Psoas muscle (tissue), 8 donors: ENCODE measurements around the gene CLCNKB. TPM values are rescaled to one million over a fixed set of nuclear protein-coding genes. Genes with fewer than 3 reads are reported as not detected.
"Not testable (repeated sequence)": the region's sequence is repeated elsewhere in the genome, so short reads cannot be mapped to it uniquely, and the experiment has no call there.

Source experiments
- ATAC-seq, 4 donors: fragments of 200-7000 bp; cut with Tn5 transposase; one replicate each; pipeline ENCODE4 v1.9.1; 2020; ENCODE audit warnings: moderate library complexity in 3 of 4, mild to moderate bottlenecking in 2 of 4
- DNase-seq, 2 donors: peaks; one replicate each; pipeline ENCODE4 v3.0.0-alpha.2; 2020
- H3K27ac ChIP-seq: fragments of 200-600 bp; one replicate; pipeline ENCODE4 v1.8.0; 2022
- H3K27me3 ChIP-seq, 3 donors: fragments of 200-600 bp in 1 of 3; one replicate each; pipeline versions ENCODE4 v1.6.1 to v1.8.0; 2013 to 2022; ENCODE audit warnings: low read length in 2 of 3, mild to moderate bottlenecking in 2 of 3, moderate library complexity in 1 of 3; ENCODE audit not compliant: insufficient read depth in 3 of 3
- H3K36me3 ChIP-seq, 2 donors: fragments of 200-600 bp in 1 of 2; one replicate each; pipeline versions ENCODE4 v1.6.1 to v1.8.0; 2013 to 2022; ENCODE audit warnings: low read depth in 1 of 2, mild to moderate bottlenecking in 1 of 2, moderate library complexity in 1 of 2; ENCODE audit not compliant: insufficient read depth in 1 of 2
- H3K4me1 ChIP-seq: fragments of 200-600 bp; one replicate; pipeline ENCODE4 v1.8.0; 2022
- H3K4me3 ChIP-seq: fragments of 200-600 bp; one replicate; pipeline ENCODE4 v1.8.0; 2022; ENCODE audit warnings: mild to moderate bottlenecking
- H3K9me3 ChIP-seq: fragments of 200-600 bp; one replicate; pipeline ENCODE4 v1.8.0; 2022
- CTCF ChIP-seq: fragments of 200-600 bp; IDR thresholded peaks from one replicate; pipeline ENCODE4 v1.8.0; 2022; ENCODE audit warnings: antibody characterized with exemption
- WGBS, 3 donors: extraction: QIAGEN DNeasy Blood & Tissue Kit; methylation state at CpG; one replicate each; pipeline versions ENCODE4 v1.1.6 to v1.1.7; 2013; 5-methylcytosine and 5-hydroxymethylcytosine counted together
- intact Hi-C, 2 donors: fragments of 100-400 bp; cut with DNase I; formaldehyde crosslinking; loops; one replicate each; pipeline versions ENCODE4 v1.11.0 to v1.14.2; 2022
- polyA plus RNA-seq, 3 donors: library from polyadenylated mRNA; stranded (reverse); fragments of 200-250 nt; gene quantifications; one replicate each; pipeline ENCODE4 v1.2.3, GENCODE V29; 2013
- total RNA-seq, 4 donors: library from RNA; stranded (reverse); fragmentation: NEBNext Ultra II Directional in 2 of 4; extraction: Animal tissue kit (Norgen Biotek cat#: 25700) in 2 of 4; gene quantifications; one replicate each; pipeline versions ENCODE4 v1.2.1 to v1.2.4, GENCODE V29; 2021 to 2023
- donor health status: healthy with polysubstance abuse.
- donor health status: DM: no; HTN: no; CAD: no; lungs with moderate emphysema.
- donor health status: Bipolar disorder and iron deficiency.
- donor health status: healthy.
- donor health status: DM: yes; HTN: yes; CAD: no.
- donor health status: DM: no; HTN: no; CAD: no.
- donor health status: DM: no; HTN: no; CAD: no.
- donor health status: DM: yes; HTN: yes; CAD: no.

CLCNKB gene
- total and polyA plus RNA-seq, 7 donors = 0.05 to 0.31 (median 0.30) TPM; not detected in 4

- ATAC-seq = no peak
- no peak overlapping the region for H3K4me3 ChIP-seq
- TF ChIP-seq CTCF = no peak
- no peaks in the 10 kb centered on the region for H3K36me3 ChIP-seq
- H3K27ac ChIP-seq = no peak overlapping the region
- no peaks in the 10 kb centered on the region for H3K4me1 ChIP-seq
- 93 to 100% methylated on average over 1 of the region's 1 CpG; no CpG with 5 or more reads in 1 of the 3 donors for WGBS, 3 donors
- peaks cover 0 to 2% (median 0%) of the 10 kb centered on the region in 3 donors for H3K27me3 ChIP-seq
- intact Hi-C loops = no loop called here
- DNase-seq = no peak
- no peaks in the 10 kb centered on the region for H3K9me3 ChIP-seq
These were observed 14.3 kb upstream of the CLCNKB start for GRCh38 chr1:16029288-16029687.

GRCh38 chr1:16031551-16031950 is 12.0 kb upstream of the CLCNKB start:
- ATAC-seq = no peak
- WGBS, 3 donors = 84 to 88% (median 85%) methylated on average over 8 of the region's 8 CpGs
- no peaks in the 10 kb centered on the region for H3K4me1 ChIP-seq

GRCh38 chr1:16032388-16033102 is 11.0 kb upstream of the CLCNKB start:
- 52 to 57% (median 52%) methylated on average over 18 of the region's 18 CpGs for WGBS, 3 donors
- Histone ChIP-seq H3K27me3 (peaks cover 0 to 2% (median 0%) of the 10 kb centered on the region in 3 donors), H3K36me3 (no peaks in the 10 kb centered on the region), H3K9me3 (no peaks in the 10 kb centered on the region), H3K4me3 (no peak overlapping the region), H3K27ac (no peak overlapping the region), H3K4me1 (no peaks in the 10 kb centered on the region)
- ATAC-seq (peak; percentile 96 to 99 (median 98)), DNase-seq (peak; percentile 87 to 96)
- intact Hi-C loops = loop anchor here (1.0 to 2.0 kb wide), 2 partner anchors 22 to 24 kb away; no protein-coding TSS in a partner anchor
- peak; percentile 99 for TF ChIP-seq CTCF

More at GRCh38 chr1:16031551-16031950, 12.0 kb upstream of the CLCNKB start:
- H3K27ac ChIP-seq = no peak overlapping the region
- TF ChIP-seq CTCF = no peak
- intact Hi-C loops = no loop called here
- DNase-seq = no peak
- no peaks in the 10 kb centered on the region for H3K36me3 ChIP-seq
- no peaks in the 10 kb centered on the region for H3K9me3 ChIP-seq
- H3K27me3 ChIP-seq = peaks cover 0 to 2% (median 0%) of the 10 kb centered on the region in 3 donors
- H3K4me3 ChIP-seq = no peak overlapping the region

- H3K4me3 ChIP-seq, H3K27me3 ChIP-seq, H3K9me3 ChIP-seq, H3K4me1 ChIP-seq, DNase-seq, H3K27ac ChIP-seq, H3K36me3 ChIP-seq: not testable (repeated sequence)
- 56 to 57% (median 57%) methylated on average over 7 of the region's 7 CpGs for WGBS, 3 donors
- intact Hi-C loops = loop anchor here in 1 of 2 donors (2.0 kb wide), 1 partner anchor 24 kb away; no protein-coding TSS in a partner anchor
- ATAC-seq = peak in 1 of 4 donors; percentile 1
These were observed 10.4 kb upstream of the CLCNKB start for GRCh38 chr1:16033103-16033632.

GRCh38 chr1:16036461-16036860 is 7.1 kb upstream of the CLCNKB start:
- H3K4me3 ChIP-seq, H3K9me3 ChIP-seq, H3K36me3 ChIP-seq, H3K27ac ChIP-seq, ATAC-seq, H3K27me3 ChIP-seq, H3K4me1 ChIP-seq, DNase-seq: not testable (repeated sequence)
- intact Hi-C loops = loop anchor here in 1 of 2 donors (2.0 kb wide), 1 partner anchor 20 kb away; no protein-coding TSS in a partner anchor
- 82 to 88% (median 88%) methylated on average over 10 of the region's 11 CpGs for WGBS, 3 donors
